HG03520 (cell line): ENCODE results near the gene TBC1D10A.
A peak's percentile ranks its signal among the peaks of the same experiment; 100 is the strongest.

Source experiments
- ATAC-seq: cut with Tn5 transposase; IDR thresholded peaks from one replicate; pipeline ENCODE4 v1.9.1; 2021; ENCODE audit warnings: mild to moderate bottlenecking, moderate library complexity; ENCODE audit not compliant: unreplicated experiment

TBC1D10A gene

GRCh38 chr22:30326706-30327362 is at the start of gene TBC1D10A:
Gene TBC1D10A (minus strand): TSS chr22:30326941. CDS start chr22:30326881, 60 bp downstream.
- ATAC-seq, result peak; percentile 81

GRCh38 chr22:30375312-30375849 is 48.6 kb upstream of the TBC1D10A start:
- no peak for ATAC-seq

- no peak for ATAC-seq
Measured at GRCh38 chr22:30373331-30374325, 46.9 kb upstream of the TBC1D10A start.

- no peak for ATAC-seq
Measured at GRCh38 chr22:30372915-30373314, 46.2 kb upstream of the TBC1D10A start.

GRCh38 chr22:30371981-30372380 is 45.2 kb upstream of the TBC1D10A start:
- ATAC-seq, result no peak

GRCh38 chr22:30371321-30371720 is 44.6 kb upstream of the TBC1D10A start:
- no peak for ATAC-seq

- no peak for ATAC-seq
Measured at GRCh38 chr22:30370641-30371230, 44.0 kb upstream of the TBC1D10A start.

- ATAC-seq, result no peak
Measured at GRCh38 chr22:30368420-30368819, 41.7 kb upstream of the TBC1D10A start.

- ATAC-seq, result no peak
Measured at GRCh38 chr22:30365891-30366290, 39.1 kb upstream of the TBC1D10A start.

- ATAC-seq, result no peak
Measured at GRCh38 chr22:30362651-30363281, 36.0 kb upstream of the TBC1D10A start.

- ATAC-seq, result no peak
Measured at GRCh38 chr22:30361916-30362650, 35.3 kb upstream of the TBC1D10A start.

GRCh38 chr22:30358541-30358940 is 31.8 kb upstream of the TBC1D10A start:
- ATAC-seq, result no peak

- no peak for ATAC-seq
Measured at GRCh38 chr22:30357650-30358215, 31.0 kb upstream of the TBC1D10A start.

GRCh38 chr22:30357236-30357570 is 30.5 kb upstream of the TBC1D10A start:
- no peak for ATAC-seq

GRCh38 chr22:30356449-30357235 is 29.9 kb upstream of the TBC1D10A start, which contains the start of the genes CCDC157 and SF3A1:
Gene CCDC157 (plus strand): TSS chr22:30357007. CDS start chr22:30366001, 8,994 bp downstream.
Gene SF3A1 (minus strand): TSS chr22:30356894. CDS start chr22:30356792, 102 bp downstream.
- peak; percentile 82 for ATAC-seq

GRCh38 chr22:30354644-30355043 is 27.9 kb upstream of the TBC1D10A start:
- no peak for ATAC-seq

GRCh38 chr22:30351226-30351625 is 24.5 kb upstream of the TBC1D10A start:
- no peak for ATAC-seq

GRCh38 chr22:30348809-30349208 is 22.1 kb upstream of the TBC1D10A start:
- ATAC-seq, result no peak

- no peak for ATAC-seq
Measured at GRCh38 chr22:30348404-30348803, 21.7 kb upstream of the TBC1D10A start.
